ENCODE results near the gene ACTR1B. TPM values are rescaled to one million over a fixed set of nuclear protein-coding genes. Genes with fewer than 3 reads are reported as not detected.

Gene ACTR1B
- polyA plus RNA-seq, 1 experiment: 64.6 TPM

GRCh38 chr2:97659256-97660043, 4.4 kb downstream of the ACTR1B start:
- Histone ChIP-seq H3K27me3 (ENCODE audit: control insufficient read depth, insufficient read depth, low read length) (no peaks in the 10 kb centered on the region), H3K4me3 (ENCODE audit: low read depth, low read length) (no peak overlapping the region), H3K36me3 (ENCODE audit: control insufficient read depth, insufficient read depth, low read length) (peaks cover 31% of the 10 kb centered on the region)
- TF ChIP-seq CTCF (IDR thresholded peaks at IDR 0.05; ENCODE audit: insufficient read depth, low read depth, low read length): no peak
- ChIA-PET CTCF (interaction anchor here (1.1 kb wide), 1 partner anchor 69 kb away, joined by 3 read pairs; no protein-coding TSS in a partner anchor), POLR2A (no interaction called here)
- no peak for DNase-seq (ENCODE audit: low read depth)

GRCh38 chr2:97658691-97659157, 5.1 kb downstream of the ACTR1B start:
- CTCF ChIA-PET: interaction anchor here (1.1 kb wide), 1 partner anchor 68 kb away, joined by 3 read pairs; no protein-coding TSS in a partner anchor
- no peak overlapping the region for H3K4me3 ChIP-seq (ENCODE audit: low read depth, low read length)
- POLR2A ChIA-PET: no interaction called here
- no peak for DNase-seq (ENCODE audit: low read depth)
- H3K27me3 ChIP-seq (ENCODE audit: control insufficient read depth, insufficient read depth, low read length): no peaks in the 10 kb centered on the region
- H3K36me3 ChIP-seq (ENCODE audit: control insufficient read depth, insufficient read depth, low read length): peaks cover 31% of the 10 kb centered on the region
- TF ChIP-seq CTCF (IDR thresholded peaks at IDR 0.05; ENCODE audit: insufficient read depth, low read depth, low read length): no peak

DNA sequence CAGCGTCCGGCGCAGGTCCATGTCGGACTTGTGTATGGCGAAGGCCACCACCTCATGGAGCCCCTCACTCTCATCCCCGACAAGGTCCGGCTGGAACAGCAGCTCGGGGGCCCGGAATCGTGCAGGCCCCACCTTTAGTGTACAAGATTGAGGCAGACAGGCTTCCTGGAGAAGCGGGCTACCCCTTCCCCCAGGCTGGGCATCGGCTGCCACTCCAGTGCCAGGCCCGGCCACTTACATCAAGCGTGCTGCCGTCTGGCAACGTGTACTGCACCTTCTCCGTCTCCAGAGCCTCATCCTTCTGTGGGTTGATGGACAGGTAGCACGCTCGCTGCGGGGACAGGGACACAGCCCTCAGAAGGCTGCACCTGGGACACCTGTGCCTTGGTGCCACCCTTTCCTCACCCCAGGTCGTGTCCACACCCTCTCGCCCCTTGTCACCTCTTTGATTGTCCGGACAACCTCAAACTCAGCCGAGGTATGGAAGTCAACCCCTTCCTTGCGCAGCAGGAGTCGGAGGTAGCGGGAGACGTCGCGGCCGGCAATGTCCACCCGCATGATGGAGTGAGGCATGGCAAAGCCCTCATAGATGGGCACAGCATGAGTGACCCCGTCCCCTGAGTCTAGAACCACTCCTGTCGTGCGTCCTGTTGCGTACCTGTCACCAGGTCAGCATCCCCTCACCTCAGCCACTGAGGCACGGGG, 5.7 kb downstream of the ACTR1B start:
- H3K36me3 ChIP-seq (ENCODE audit: control insufficient read depth, insufficient read depth, low read length): peaks cover 31% of the 10 kb centered on the region

DNA sequence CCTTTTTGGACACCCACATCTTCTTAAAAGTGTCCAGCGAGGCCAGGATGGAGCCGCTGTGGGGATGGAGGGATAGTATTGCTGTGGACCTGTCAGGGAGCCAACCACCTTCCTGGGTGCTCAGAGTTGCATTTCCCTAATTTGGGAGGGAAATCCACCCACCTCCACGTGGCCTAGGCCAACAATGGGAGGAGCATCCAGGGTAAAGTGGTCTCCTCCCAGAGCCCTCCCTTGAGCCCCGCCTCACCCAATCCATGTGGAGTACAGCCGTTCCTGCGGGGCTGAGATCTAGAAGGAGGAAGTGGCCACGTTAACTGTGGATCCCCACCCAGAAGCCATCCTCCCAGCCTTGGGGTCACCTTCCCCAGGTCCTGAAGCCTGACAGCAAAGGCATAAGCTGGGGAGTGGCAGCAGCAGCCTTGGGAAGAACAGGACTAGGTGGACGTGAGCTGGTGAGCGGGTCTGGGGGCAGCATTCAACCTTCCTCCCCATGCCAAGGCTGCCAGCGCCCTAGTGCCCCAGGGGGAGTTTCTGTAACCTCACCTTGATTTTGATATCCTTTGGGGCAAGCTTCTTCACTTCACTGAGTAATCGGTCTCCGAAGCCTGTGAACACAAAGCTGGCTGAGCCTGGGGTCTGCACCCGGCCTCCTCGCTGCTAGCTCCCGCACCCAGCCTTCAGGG, 6.8 kb downstream of the ACTR1B start:
- no peak for TF ChIP-seq CTCF (IDR thresholded peaks at IDR 0.05; ENCODE audit: insufficient read depth, low read depth, low read length)
- ChIA-PET POLR2A (no interaction called here), CTCF (interaction anchor here (0.9 to 2.0 kb wide), 2 partner anchors 43 to 66 kb away, joined by 5 read pairs; no protein-coding TSS in a partner anchor)

More for the DNA sequence above, 5.7 kb downstream of the ACTR1B start:
- DNase-seq (ENCODE audit: low read depth): no peak
- POLR2A ChIA-PET: no interaction called here
- Histone ChIP-seq H3K4me3 (ENCODE audit: low read depth, low read length) (no peak overlapping the region), H3K27me3 (ENCODE audit: control insufficient read depth, insufficient read depth, low read length) (no peaks in the 10 kb centered on the region)
- CTCF ChIA-PET: interaction anchor here (0.9 kb wide), 1 partner anchor 67 kb away, joined by 5 read pairs; no protein-coding TSS in a partner anchor
- no peak for TF ChIP-seq CTCF (IDR thresholded peaks at IDR 0.05; ENCODE audit: insufficient read depth, low read depth, low read length)

More for the DNA sequence above, 6.8 kb downstream of the ACTR1B start:
- Histone ChIP-seq H3K36me3 (ENCODE audit: control insufficient read depth, insufficient read depth, low read length) (peaks cover 31% of the 10 kb centered on the region), H3K27me3 (ENCODE audit: control insufficient read depth, insufficient read depth, low read length) (no peaks in the 10 kb centered on the region), H3K4me3 (ENCODE audit: low read depth, low read length) (no peak overlapping the region)
- no peak for DNase-seq (ENCODE audit: low read depth)

Data from BJ (cell line).